RWPE2 (cell line): Measurements from ENCODE around the gene GALNT2.

Experiments used
- ATAC-seq: fragments of 200-7000 bp; cut with Tn5 transposase; 3 replicates; pipeline ENCODE4 v1.9.1; 2021; ENCODE audit warnings: low read depth
- DNase-seq: peaks from one replicate; pipeline ENCODE4 v3.0.0-alpha.2; 2020; ENCODE audit warnings: low spot score
- H3K27ac ChIP-seq: fragments of 450-650 bp; 2 replicates; pipeline ENCODE4 v1.5.1; 2017; ENCODE audit warnings: mild to moderate bottlenecking; ENCODE audit not compliant: poor library complexity, severe bottlenecking
- H3K27me3 ChIP-seq: fragments of 250-450 bp; sonication (Bioruptor Pico); 2 replicates; pipeline ENCODE4 v1.5.1; 2021; ENCODE audit warnings: mild to moderate bottlenecking, moderate library complexity; ENCODE audit not compliant: insufficient read depth, poor library complexity, severe bottlenecking
- H3K36me3 ChIP-seq: fragments of 250-450 bp; sonication (Bioruptor Pico); 2 replicates; pipeline ENCODE4 v1.5.1; 2020; ENCODE audit warnings: low read depth, mild to moderate bottlenecking, moderate library complexity
- H3K4me1 ChIP-seq: fragments of 250-450 bp; sonication (Bioruptor Pico); 2 replicates; pipeline ENCODE4 v1.5.1; 2021; ENCODE audit warnings: mild to moderate bottlenecking, moderate library complexity; ENCODE audit not compliant: insufficient read depth, poor library complexity, severe bottlenecking
- H3K4me3 ChIP-seq: fragments of 250-450 bp; sonication (Bioruptor Pico); 2 replicates; pipeline ENCODE4 v1.5.1; 2021; ENCODE audit warnings: mild to moderate bottlenecking, moderate library complexity; ENCODE audit not compliant: severe bottlenecking
- H3K9me3 ChIP-seq: fragments of 250-450 bp; sonication (Bioruptor Pico); 2 replicates; pipeline ENCODE4 v1.5.1; 2021; ENCODE audit warnings: mild to moderate bottlenecking, moderate library complexity; ENCODE audit not compliant: severe bottlenecking
- TF ChIP-seq, protein P1 (sequence below): fragments of 450-650 bp; IDR thresholded peaks from one replicate; pipeline ENCODE4 v1.5.1; 2017; ENCODE audit warnings: mild to moderate bottlenecking, moderate library complexity; ENCODE audit not compliant: poor library complexity, severe bottlenecking

Gene GALNT2

DNA sequence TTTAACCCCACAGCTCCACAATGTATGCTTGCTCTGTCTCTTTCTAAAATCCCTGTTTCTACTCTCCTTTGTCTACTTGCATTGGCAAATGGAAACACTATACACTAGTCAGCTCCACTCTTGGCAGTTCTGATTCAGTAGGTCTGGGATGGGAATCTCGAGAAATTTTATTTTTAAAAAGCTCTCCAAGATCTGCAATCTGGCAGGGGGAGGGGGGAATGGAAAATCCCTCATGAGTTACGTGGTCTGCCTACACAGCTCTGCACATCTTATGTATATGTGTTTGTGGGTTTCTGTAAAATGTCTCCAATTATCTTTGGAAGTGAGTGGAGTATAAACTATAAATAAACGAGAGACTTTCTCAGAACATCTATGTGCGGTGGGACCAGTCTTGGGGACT is 9.9 kb upstream of the GALNT2 start:
- no peaks in the 10 kb centered on the region for H3K27me3 ChIP-seq
- ATAC-seq (no peak), DNase-seq (no peak)
- no peak overlapping the region for H3K27ac ChIP-seq
- no peak overlapping the region for H3K4me3 ChIP-seq
- TF ChIP-seq, protein P1, sequence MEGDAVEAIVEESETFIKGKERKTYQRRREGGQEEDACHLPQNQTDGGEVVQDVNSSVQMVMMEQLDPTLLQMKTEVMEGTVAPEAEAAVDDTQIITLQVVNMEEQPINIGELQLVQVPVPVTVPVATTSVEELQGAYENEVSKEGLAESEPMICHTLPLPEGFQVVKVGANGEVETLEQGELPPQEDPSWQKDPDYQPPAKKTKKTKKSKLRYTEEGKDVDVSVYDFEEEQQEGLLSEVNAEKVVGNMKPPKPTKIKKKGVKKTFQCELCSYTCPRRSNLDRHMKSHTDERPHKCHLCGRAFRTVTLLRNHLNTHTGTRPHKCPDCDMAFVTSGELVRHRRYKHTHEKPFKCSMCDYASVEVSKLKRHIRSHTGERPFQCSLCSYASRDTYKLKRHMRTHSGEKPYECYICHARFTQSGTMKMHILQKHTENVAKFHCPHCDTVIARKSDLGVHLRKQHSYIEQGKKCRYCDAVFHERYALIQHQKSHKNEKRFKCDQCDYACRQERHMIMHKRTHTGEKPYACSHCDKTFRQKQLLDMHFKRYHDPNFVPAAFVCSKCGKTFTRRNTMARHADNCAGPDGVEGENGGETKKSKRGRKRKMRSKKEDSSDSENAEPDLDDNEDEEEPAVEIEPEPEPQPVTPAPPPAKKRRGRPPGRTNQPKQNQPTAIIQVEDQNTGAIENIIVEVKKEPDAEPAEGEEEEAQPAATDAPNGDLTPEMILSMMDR = no peak
- H3K9me3 ChIP-seq = no peaks in the 10 kb centered on the region
- no peaks in the 10 kb centered on the region for H3K4me1 ChIP-seq
- H3K36me3 ChIP-seq = no peaks in the 10 kb centered on the region

DNA sequence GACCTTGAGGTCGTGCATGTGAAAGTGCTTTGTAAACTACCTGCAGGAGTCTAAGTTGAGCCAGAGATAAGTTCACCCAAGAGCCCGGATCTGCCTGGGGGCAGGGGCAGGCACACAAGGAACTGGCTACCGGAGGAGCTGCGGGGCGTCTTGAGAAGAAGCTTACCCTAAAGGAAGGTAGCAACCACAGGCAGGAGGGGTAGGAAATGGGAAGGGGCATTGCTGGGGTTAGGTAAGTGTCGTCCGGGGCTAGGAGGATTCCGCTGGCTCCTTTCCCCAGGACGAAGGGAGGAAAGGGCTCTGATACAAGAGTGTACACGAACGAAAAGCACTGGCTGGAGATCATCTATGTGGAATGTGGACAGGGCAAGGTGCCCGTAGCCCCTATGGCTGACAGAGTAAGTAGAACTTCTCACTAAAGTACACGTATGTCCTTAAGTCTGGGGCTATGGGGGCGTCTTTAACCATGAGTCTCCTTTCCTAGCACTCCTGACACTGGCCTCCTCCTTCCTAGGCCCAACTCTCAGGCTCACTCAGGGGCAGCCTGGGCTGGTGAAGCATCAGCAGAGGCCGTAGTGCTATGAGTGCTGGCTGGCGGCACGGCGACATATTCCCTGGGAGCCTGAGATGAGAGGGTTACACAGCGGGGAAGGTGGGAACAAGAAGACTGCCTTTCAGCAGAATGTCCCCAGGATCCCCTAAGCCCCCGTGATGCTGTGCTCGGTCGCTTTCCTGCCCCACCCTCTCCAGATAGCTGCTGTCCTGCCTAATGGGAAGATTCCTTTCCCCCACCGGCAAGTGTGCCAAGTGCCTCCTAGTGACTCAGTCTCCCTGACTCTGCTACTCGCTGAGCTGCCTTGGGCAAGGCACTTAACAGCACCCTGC is 9.1 kb upstream of the GALNT2 start:
- no peak overlapping the region for H3K4me3 ChIP-seq
- TF ChIP-seq, protein P1 = no peak
- no peaks in the 10 kb centered on the region for H3K4me1 ChIP-seq
- H3K27ac ChIP-seq = no peak overlapping the region
- ATAC-seq (no peak), DNase-seq (no peak)
- no peaks in the 10 kb centered on the region for H3K36me3 ChIP-seq
- no peaks in the 10 kb centered on the region for H3K9me3 ChIP-seq
- no peaks in the 10 kb centered on the region for H3K27me3 ChIP-seq

DNA sequence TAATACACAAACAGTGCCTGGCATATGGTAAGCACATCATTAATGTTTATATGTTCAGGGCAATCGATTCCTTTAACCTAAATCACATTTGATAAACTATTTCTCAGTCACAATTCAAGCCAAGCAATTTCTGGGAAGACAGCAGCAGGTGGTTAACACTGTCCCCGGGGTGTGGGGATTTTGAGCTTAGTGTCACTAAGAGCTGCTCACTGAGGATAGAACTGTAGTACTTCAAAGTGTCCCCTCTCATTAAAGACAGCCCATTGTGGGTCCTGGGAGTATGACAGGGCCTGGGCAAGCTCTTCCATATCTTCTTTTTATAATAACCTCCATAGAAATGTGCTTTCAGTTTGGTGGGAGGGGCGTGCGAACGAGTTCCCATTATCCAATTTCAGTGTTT is 8.4 kb upstream of the GALNT2 start:
- Histone ChIP-seq H3K4me1 (no peaks in the 10 kb centered on the region), H3K27ac (no peak overlapping the region), H3K9me3 (no peaks in the 10 kb centered on the region), H3K27me3 (no peaks in the 10 kb centered on the region), H3K36me3 (no peaks in the 10 kb centered on the region), H3K4me3 (no peak overlapping the region)
- TF ChIP-seq, protein P1 = no peak
- DNase-seq (no peak), ATAC-seq (no peak)

DNA sequence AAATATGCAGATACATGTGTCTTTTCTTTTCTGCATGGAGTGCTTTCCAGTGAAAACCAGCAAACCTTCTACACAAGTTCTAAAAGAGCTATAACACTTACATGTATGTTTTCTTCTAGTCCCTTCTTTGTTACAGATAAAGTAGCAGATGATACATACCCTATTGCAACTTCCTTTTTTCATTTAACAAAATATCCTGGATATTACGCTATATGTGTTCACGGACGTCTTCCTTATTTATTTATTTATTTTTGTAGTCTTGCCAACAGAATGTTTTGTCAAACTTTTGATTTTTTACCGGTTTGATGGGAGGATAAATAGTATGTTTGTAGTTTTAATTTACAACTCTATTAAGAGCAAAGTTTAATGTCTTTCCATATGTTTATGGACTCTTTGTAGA is 5.2 kb upstream of the GALNT2 start:
- no peaks in the 10 kb centered on the region for H3K4me1 ChIP-seq
- no peak overlapping the region for H3K4me3 ChIP-seq
- H3K36me3 ChIP-seq = no peaks in the 10 kb centered on the region
- H3K27me3 ChIP-seq = no peaks in the 10 kb centered on the region
- no peak for ATAC-seq
- H3K27ac ChIP-seq = no peak overlapping the region
- DNase-seq = no peak
- H3K9me3 ChIP-seq = no peaks in the 10 kb centered on the region
- TF ChIP-seq, protein P1 = no peak

DNA sequence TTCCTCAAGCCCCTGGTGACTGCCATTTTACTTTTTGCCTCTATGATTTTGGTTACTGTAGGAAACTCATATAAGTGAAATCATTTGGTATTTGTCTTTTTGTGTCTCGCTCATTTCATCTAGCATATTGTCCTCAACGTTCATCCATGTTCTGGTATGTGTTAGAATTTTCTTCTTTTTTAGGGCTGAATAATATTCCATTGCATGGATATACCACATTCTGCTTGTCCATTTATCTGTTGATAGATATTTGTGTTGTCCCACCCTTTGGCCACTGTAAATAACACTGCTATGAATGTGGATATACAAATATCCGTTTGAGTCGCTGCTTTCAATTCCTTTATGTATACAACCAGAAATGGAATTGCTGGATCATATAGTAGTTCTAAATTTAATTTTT is 4.5 kb upstream of the GALNT2 start:
- ATAC-seq = no peak
- H3K9me3 ChIP-seq = no peaks in the 10 kb centered on the region
- no peaks in the 10 kb centered on the region for H3K27me3 ChIP-seq
- no peak overlapping the region for H3K27ac ChIP-seq
- no peak overlapping the region for H3K4me3 ChIP-seq
- H3K4me1 ChIP-seq = no peaks in the 10 kb centered on the region
- H3K36me3 ChIP-seq = no peaks in the 10 kb centered on the region
- no peak for DNase-seq
- TF ChIP-seq, protein P1 = no peak
